HG03280 (cell line): ENCODE measurements around the gene HLA-DQB2.
A peak's percentile ranks its signal among the peaks of the same experiment; 100 is the strongest.
"Not testable (repeated sequence)": the region's sequence is repeated elsewhere in the genome, so short reads cannot be mapped to it uniquely, and the experiment has no call there.

ENCODE experiments used
- ATAC-seq: cut with Tn5 transposase; IDR thresholded peaks from one replicate; pipeline ENCODE4 v1.9.1; 2021; ENCODE audit warnings: mild to moderate bottlenecking, moderate library complexity; ENCODE audit not compliant: unreplicated experiment

Gene HLA-DQB2

GRCh38 chr6:32763421-32763820 is at the start of gene HLA-DQB2:
HLA-DQB2 (minus strand) TSS chr6:32763532; CDS start chr6:32763470, 62 bp downstream.
- no peak for ATAC-seq

- ATAC-seq = no peak
These were observed 45.8 kb upstream of the HLA-DQB2 start for GRCh38 chr6:32809171-32809570.

- no peak for ATAC-seq
These were observed 43.8 kb upstream of the HLA-DQB2 start for GRCh38 chr6:32807020-32807580.

DNA sequence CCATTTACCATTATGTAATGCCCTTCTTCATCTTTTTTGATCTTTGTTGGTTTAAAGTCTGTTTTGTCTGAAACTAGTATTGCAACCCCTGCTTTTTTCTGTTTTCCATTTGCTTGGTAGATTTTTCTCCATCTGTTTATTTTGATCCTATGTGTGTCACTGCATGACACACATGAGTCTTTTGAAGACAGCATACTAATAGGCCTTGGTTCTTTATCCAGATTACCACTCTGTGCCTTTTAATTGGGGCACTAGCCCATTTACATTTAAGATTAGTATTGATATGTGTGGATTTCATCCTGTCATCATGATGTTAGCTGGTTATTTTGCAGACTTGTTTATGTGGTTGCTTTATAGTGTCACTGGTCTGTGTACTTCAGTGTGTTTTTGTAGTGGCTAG is 42.1 kb upstream of the HLA-DQB2 start:
- ATAC-seq = not testable (repeated sequence)

- no peak for ATAC-seq
These were observed 40.1 kb upstream of the HLA-DQB2 start for GRCh38 chr6:32803416-32803815.

DNA sequence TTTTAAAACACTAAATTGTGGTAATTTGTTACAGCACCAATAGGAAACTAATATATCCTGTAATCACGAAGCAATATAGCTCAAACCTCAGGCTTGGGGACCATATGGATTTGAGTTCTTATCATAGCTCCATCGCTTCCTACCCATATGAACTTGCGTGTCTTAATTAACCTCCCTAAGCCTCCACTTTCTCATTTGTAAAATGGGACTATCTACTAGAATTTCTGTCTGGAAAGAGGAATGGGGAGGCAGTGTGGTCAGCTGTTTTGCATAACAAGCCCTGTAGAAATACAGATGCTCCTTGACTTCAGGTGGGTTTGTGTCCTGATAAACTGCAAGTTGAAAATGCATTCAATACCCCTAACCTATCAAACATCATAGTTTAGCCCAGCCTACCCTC is 36.4 kb upstream of the HLA-DQB2 start:
- no peak for ATAC-seq

GRCh38 chr6:32799168-32799567 is 35.8 kb upstream of the HLA-DQB2 start:
- ATAC-seq = no peak

DNA sequence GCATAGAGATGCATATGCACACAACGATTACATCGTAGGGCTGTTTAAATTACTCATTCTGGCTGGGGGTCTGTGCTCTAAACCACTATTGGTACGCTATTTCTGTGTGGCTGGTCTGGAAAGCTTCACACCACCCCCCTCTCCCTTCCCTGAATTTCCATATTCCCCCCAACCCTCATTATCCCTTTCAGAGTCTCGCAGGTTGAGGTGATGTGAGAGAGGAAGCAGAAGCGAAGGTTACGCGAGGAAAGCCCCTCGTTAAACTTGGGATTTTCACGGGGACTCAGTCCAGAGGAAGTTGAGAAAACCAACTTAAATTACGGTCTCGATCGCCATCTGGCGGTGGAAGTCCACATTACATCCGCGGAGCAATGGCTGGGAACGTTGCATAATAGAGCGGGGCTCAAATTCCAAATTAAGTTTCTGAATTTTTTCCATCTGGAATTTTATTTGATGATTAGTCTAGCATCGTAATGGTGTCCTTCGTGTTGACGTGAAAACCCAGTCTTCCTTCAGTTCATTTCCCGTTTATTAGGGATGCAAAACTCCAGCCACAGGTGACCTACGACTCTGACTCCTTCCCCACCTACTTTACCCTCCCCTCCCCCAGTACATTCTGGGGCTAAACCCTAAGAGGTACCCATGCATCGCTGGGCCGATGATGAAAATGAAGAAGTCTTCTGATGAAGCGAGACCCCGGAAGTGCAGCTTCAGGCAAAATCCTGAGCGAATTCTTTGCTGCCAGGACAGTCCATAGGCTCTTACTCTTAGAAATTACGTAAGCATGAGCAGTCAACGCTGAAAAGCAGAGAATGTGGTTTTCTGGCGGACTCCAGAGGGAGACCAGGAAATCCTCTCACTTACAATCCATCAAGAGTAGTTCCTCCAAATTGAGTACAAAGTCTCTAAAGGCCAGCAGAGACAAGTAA is 33.8 kb upstream of the HLA-DQB2 start:
- ATAC-seq = peak; percentile 54

GRCh38 chr6:32794510-32794909 is 31.2 kb upstream of the HLA-DQB2 start:
- ATAC-seq = no peak

DNA sequence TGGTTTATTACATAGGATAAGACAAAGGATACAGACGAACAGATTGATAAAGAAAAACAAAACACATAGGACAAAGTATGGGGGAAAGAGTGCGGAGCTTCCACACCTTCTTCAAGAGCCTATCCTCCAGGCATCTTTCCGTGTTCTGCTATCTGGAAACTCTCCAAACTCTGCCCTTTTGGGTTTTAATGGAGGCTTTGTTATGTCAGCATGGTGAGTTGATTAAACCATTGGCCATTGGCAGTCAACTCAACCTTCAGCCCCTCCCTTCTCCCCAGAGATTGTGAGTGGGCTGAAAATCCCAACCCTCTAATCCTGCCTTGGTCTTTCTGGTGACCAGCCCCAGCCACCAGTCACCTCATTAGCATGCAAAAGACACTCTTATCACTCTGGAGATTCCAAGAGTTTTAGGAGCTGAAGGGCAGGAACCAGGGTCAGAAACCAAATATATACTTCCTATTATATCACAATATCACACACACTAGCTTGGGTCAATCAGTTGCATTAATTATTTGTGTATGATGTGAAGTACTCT is 29.6 kb upstream of the HLA-DQB2 start:
- no peak for ATAC-seq

GRCh38 chr6:32790306-32790705 is 27.0 kb upstream of the HLA-DQB2 start:
- ATAC-seq = no peak

DNA sequence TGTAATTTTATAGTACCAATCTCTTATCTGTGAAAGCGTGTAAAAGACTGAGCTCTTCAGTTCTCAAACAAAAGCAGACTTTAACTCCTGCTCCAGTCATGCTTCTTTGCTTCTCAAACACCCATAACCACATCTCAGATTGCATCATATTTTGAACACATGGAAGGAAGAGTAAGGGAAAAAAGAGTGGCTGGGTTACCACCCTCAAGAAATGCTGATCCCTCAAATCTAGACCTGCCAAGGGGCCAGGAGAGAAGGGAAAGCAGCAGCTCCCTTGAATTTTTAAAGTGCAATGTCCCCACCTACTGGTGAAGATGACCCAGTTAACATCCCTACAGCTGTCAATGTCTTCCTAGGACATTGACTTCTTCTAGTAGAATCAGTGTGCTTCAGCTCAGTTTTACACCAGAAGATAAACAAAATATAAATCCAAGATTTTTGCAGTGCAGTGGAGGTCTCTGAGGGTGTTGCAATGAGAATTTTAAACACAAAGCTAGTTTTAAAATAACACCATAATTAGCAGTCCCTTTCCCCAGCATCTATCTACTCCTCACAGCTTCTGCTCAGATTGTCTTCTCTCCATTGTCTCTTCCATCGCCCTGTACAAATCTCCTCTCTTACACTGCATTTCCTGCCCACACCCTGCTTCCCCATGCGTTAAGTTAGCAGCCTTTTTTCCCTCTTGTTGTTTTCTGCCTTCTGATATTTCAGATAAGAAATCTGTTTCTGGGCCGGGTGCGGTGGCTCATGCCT is 22.6 kb upstream of the HLA-DQB2 start:
- ATAC-seq = no peak

DNA sequence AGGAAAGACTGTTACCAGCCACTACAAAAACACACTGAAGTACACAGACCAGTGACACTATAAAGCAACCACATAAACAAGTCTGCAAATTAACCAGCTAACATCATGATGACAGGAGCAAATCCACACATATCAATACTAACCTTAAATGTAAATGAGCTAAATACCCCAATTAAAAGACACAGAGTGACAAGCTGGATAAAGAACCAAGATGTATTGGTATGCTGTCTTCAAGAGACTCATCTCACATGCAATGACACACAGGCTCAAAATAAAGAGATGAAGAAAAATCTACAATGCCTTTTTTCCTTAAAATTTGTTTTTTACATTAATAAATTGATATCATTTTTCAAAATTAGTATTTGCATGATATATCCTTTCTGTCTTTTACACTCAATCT is 19.6 kb upstream of the HLA-DQB2 start:
- ATAC-seq = not testable (repeated sequence)

GRCh38 chr6:32779036-32779435 is 15.7 kb upstream of the HLA-DQB2 start:
- ATAC-seq = no peak

DNA sequence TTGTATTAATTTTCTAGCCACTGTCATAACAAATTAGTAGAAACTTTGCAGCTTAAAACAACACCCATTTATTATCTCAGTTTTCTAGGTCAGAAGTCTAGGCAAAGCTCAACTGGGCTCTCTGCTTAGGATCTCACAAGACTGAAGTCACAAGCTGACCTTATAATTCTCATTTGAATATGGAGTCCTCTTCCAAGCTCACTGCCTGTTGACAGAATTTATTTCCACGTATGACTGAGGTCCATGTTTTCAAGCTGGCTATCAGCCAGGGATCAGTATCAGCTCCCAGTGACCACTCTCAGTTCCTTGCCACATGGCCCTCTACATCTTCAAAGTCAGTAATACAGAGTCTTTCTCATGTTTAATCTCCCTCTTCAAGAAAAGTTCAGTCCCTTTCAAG is 11.7 kb upstream of the HLA-DQB2 start:
- no peak for ATAC-seq

DNA sequence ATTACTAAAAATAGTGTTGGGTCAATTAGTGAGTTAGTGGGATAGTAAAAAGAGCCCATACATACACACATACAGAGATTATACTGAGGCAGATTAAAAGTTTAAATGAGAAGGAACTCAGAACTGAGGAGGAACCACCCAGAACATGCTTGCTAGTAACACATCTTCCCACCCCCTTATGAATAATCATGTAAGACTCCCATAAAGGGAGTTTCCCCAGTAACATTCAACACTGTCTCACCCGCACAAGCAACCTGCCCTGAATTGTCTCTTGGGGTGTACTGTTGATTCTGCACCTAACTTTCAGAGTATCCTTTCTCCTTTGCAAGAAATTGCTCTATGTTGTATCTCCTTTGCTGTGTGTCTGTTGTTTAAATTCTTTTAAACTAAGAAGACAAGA is 11.1 kb upstream of the HLA-DQB2 start:
- ATAC-seq = no peak

DNA sequence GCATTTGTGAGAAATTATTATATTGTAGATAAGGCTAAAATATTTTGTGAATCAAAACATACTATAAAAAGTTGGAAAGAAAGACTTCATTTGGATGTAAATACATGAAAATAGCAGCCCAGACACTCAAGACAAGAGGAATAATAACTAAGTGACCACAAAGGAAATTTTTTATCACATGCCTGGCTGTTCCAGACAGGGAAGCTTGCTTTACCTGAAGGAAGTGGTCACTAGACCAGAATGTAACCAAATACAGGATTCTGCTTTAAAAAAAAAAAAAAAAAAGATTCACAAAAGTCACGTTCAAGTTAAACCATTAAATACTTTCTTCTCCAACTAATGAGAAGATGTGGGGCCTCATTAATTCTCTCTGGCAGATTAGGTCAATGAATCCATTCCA is 9.3 kb upstream of the HLA-DQB2 start:
- no peak for ATAC-seq

DNA sequence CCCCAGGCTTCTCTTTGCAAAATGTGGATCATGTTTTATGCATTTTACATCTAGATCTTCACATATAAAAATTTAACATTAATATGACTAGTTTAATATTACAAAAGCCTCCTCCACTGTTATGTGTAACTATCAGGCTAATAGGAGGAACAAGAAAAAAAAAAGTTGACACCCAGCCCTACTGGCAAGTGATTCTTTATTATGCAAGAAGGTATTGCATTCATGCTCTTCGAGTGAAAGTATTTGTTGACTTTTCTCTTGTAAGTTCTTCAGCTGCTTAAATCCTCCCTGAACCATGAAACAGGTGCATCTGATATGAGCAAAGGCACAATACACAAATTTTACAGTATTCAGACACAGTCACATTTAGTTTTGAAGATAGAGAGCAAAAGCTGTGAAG is 716 bp upstream of the HLA-DQB2 start:
- no peak for ATAC-seq

DNA sequence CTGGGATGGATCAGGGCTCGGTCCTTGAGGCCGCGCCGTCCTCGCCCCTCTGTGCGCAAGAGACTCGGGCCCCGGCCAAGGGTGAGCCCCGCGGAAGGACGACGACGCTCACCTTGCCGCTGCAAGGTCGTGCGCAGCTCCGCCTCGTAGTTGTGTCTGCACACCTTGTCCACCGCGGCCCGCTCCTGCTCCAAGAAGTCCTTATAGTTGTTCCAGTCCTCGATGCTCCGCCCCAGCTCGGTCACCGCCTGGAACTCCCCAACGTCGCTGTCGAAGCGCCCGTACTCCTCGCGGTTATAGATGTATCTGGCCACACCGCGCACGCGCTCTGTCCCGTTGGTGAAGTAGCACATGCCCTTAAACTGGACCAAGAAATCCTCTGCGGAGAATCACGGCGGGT is 1.8 kb downstream of the HLA-DQB2 start:
- ATAC-seq = no peak

- ATAC-seq = no peak
These were observed 2.3 kb downstream of the HLA-DQB2 start for GRCh38 chr6:32761072-32761471.

DNA sequence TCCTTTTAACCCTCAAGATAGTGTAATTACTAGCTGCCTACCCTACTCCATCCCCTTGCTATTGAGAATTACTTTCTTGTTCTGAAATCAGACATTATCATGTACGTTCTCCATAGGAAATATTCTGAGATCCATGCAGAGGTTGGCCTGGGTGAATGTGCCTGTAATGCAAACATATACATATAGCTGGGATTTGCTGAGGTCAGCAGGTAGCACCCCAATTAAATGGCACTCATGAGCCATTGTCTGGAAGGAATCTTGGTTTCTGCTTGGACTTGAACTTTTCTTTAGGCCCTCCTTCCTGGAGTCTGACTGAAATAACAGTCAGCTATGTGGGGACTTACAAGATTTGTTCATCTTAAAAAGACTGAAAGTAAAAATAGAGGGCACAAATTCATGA is 3.7 kb downstream of the HLA-DQB2 start:
- ATAC-seq = no peak
